Testis (tissue), 3 donors: Measurements from ENCODE around the gene RPL13A. TPM values are rescaled to one million over a fixed set of nuclear protein-coding genes. Genes with fewer than 3 reads are reported as not detected.

Experiments
- DNase-seq: peaks from one replicate; pipeline ENCODE4 v3.0.0-alpha.2; 2019
- H3K27ac ChIP-seq, 2 donors: fragments of 200-600 bp; sonication (generic); one replicate each; pipeline ENCODE4 v1.5.1; 2019
- H3K27me3 ChIP-seq: fragments of 200-600 bp; sonication (generic); one replicate; pipeline ENCODE4 v1.5.1; 2019
- H3K36me3 ChIP-seq: fragments of 200-600 bp; sonication (generic); one replicate; pipeline ENCODE4 v1.5.1; 2017; ENCODE audit warnings: low read depth; ENCODE audit errors: missing control alignments
- H3K4me1 ChIP-seq: fragments of 200-600 bp; sonication (generic); one replicate; pipeline ENCODE4 v1.5.1; 2019
- H3K4me3 ChIP-seq, 2 donors: fragments of 200-600 bp; sonication (generic); one replicate each; pipeline ENCODE4 v1.5.1; 2017 to 2019
- H3K9me3 ChIP-seq: fragments of 200-600 bp; sonication (generic); one replicate; pipeline ENCODE4 v1.5.1; 2017
- CTCF ChIP-seq, 3 experiments: fragments of 450-650 bp in 2 of 3; fragments of 200-600 bp in 1 of 3; sonication (generic) in 1 of 3; IDR thresholded peaks; one replicate each; pipeline ENCODE4 v1.5.1; 2016 to 2019; ENCODE audit warnings: antibody characterized with exemption in 3 of 3, mild to moderate bottlenecking in 2 of 3, moderate library complexity in 1 of 3
- POLR2A ChIP-seq: fragments of 450-650 bp; IDR thresholded peaks from one replicate; pipeline ENCODE4 v1.6.1; 2017; ENCODE audit warnings: antibody characterized with exemption, mild to moderate bottlenecking, moderate library complexity
- WGBS, 2 donors: methylation state at CpG; one replicate each; pipeline ENCODE4 v1.1.5; 2018; 5-methylcytosine and 5-hydroxymethylcytosine counted together
- intact Hi-C: fragments of 100-400 bp; cut with DNase I; formaldehyde crosslinking; loops from one replicate; pipeline ENCODE4 v1.15.1; 2023; ENCODE audit warnings: low total_unique reads
- polyA plus RNA-seq: library from polyadenylated mRNA; stranded (reverse); fragments of 350-450 nt; fragmentation: Illumina TruSeq; extraction: RNeasy Lipid Tissue Mini Kit (QIAGEN cat#74804); gene quantifications from one replicate; pipeline ENCODE4 v1.2.3, GENCODE V29; 2014; ENCODE audit warnings: low read depth, low replicate concordance; ENCODE audit not compliant: insufficient read depth
- total RNA-seq, 2 donors: library from RNA; depleted of rRNA; stranded (reverse); fragments of >200 nt; gene quantifications; one replicate each; pipeline ENCODE4 v1.2.3, GENCODE V29; 2016

The RPL13A gene
- total and polyA plus RNA-seq, 3 donors from 2014 or later, result 1,063 to 1,721 (median 1,193) TPM

GRCh38 chr19:49520705-49521319 lies 33.4 kb downstream of the RPL13A start:
- 73 to 77% methylated on average over 13 of the region's 13 CpGs for WGBS, 2 donors
- no peaks in the 10 kb centered on the region for H3K9me3 ChIP-seq
- peak overlapping the region in 1 of 2 donors; percentile 20 for H3K27ac ChIP-seq
- no peaks in the 10 kb centered on the region for H3K36me3 ChIP-seq
- no peak overlapping the region for H3K4me3 ChIP-seq
- intact Hi-C loops, result no loop called here
- TF ChIP-seq CTCF (IDR thresholded peaks at IDR 0.05) (no peak), POLR2A (no peak)
- peak; percentile 38 for DNase-seq
- H3K4me1 ChIP-seq, result no peaks in the 10 kb centered on the region
- H3K27me3 ChIP-seq, result no peaks in the 10 kb centered on the region

- Histone ChIP-seq H3K36me3 (no peaks in the 10 kb centered on the region), H3K27ac (no peak overlapping the region), H3K4me1 (no peaks in the 10 kb centered on the region), H3K4me3 (no peak overlapping the region), H3K27me3 (no peaks in the 10 kb centered on the region), H3K9me3 (no peaks in the 10 kb centered on the region)
- TF ChIP-seq POLR2A (no peak), CTCF (IDR thresholded peaks at IDR 0.05) (no peak)
- 82 to 91% methylated on average over 22 of the region's 22 CpGs for WGBS, 2 donors
- intact Hi-C loops, result no loop called here
- DNase-seq, result no peak
Observed at GRCh38 chr19:49524812-49525455, 37.5 kb downstream of the RPL13A start.

- 14 to 24% methylated on average over 24 to 25 of the region's 25 CpGs for WGBS, 2 donors
- DNase-seq, result no peak
- H3K36me3 ChIP-seq, result no peaks in the 10 kb centered on the region
- H3K4me3 ChIP-seq, result peak overlapping the region; percentile 40 to 43
- H3K4me1 ChIP-seq, result peaks cover 4% of the 10 kb centered on the region
- H3K9me3 ChIP-seq, result no peaks in the 10 kb centered on the region
- H3K27ac ChIP-seq, result peak overlapping the region; percentile 19 to 72
- no peak for TF ChIP-seq POLR2A
- TF ChIP-seq CTCF (IDR thresholded peaks at IDR 0.05), result no peak
- intact Hi-C loops, result no loop called here
- no peaks in the 10 kb centered on the region for H3K27me3 ChIP-seq
Observed at GRCh38 chr19:49528211-49528771, 40.9 kb downstream of the RPL13A start.

- DNase-seq, result no peak
- intact Hi-C loops, result no loop called here
- no peaks in the 10 kb centered on the region for H3K36me3 ChIP-seq
- no peak overlapping the region for H3K4me3 ChIP-seq
- WGBS, 2 donors, result 95% methylated on average over 7 of the region's 7 CpGs
- H3K4me1 ChIP-seq, result peaks cover 7% of the 10 kb centered on the region
- TF ChIP-seq POLR2A, result no peak
- TF ChIP-seq CTCF (IDR thresholded peaks at IDR 0.05), result no peak
- H3K27me3 ChIP-seq, result no peaks in the 10 kb centered on the region
- no peak overlapping the region for H3K27ac ChIP-seq
- no peaks in the 10 kb centered on the region for H3K9me3 ChIP-seq
Observed at GRCh38 chr19:49530708-49531107, 43.3 kb downstream of the RPL13A start.
